ENCODE data around the gene ANKRD11.

ANKRD11 gene

GRCh38 chr16:89355007-89355406 lies 135.4 kb downstream of the ANKRD11 start:
- FAIRE-seq, result no peak
- DNase-seq (ENCODE audit: insufficient read length, low spot score), result no peak
- TF ChIP-seq, protein P1, sequence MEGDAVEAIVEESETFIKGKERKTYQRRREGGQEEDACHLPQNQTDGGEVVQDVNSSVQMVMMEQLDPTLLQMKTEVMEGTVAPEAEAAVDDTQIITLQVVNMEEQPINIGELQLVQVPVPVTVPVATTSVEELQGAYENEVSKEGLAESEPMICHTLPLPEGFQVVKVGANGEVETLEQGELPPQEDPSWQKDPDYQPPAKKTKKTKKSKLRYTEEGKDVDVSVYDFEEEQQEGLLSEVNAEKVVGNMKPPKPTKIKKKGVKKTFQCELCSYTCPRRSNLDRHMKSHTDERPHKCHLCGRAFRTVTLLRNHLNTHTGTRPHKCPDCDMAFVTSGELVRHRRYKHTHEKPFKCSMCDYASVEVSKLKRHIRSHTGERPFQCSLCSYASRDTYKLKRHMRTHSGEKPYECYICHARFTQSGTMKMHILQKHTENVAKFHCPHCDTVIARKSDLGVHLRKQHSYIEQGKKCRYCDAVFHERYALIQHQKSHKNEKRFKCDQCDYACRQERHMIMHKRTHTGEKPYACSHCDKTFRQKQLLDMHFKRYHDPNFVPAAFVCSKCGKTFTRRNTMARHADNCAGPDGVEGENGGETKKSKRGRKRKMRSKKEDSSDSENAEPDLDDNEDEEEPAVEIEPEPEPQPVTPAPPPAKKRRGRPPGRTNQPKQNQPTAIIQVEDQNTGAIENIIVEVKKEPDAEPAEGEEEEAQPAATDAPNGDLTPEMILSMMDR (IDR thresholded peaks at IDR 0.05; ENCODE audit: insufficient read depth, missing control alignments), result no peak

DNA sequence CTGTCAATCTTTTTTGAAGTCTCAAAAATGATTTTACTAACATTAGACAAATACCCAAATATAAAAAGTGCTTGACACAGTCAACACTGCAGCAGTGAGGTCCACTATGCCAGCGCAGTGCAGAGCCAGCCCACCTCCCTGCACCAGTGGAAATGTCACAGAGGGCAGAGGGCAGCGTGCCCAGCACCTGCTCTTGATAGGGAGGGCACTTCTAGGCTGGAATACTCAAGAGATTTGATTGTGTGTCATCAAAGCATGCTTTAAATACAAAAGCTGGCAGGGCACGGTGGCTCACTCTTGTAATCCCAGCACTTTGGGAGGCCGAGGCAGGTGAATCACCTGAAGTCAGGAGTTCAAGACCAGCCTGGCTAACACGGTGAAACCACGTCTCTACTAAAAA lies 136.0 kb downstream of the ANKRD11 start:
- DNase-seq (ENCODE audit: insufficient read length, low spot score) (no peak), FAIRE-seq (no peak)
- TF ChIP-seq, protein P1 (IDR thresholded peaks at IDR 0.05; ENCODE audit: insufficient read depth, missing control alignments), result no peak

GRCh38 chr16:89352091-89352681 lies 138.2 kb downstream of the ANKRD11 start:
- DNase-seq (ENCODE audit: insufficient read length, low spot score) (no peak), FAIRE-seq (no peak)
- TF ChIP-seq, protein P1 (IDR thresholded peaks at IDR 0.05; ENCODE audit: insufficient read depth, missing control alignments), result no peak

DNA sequence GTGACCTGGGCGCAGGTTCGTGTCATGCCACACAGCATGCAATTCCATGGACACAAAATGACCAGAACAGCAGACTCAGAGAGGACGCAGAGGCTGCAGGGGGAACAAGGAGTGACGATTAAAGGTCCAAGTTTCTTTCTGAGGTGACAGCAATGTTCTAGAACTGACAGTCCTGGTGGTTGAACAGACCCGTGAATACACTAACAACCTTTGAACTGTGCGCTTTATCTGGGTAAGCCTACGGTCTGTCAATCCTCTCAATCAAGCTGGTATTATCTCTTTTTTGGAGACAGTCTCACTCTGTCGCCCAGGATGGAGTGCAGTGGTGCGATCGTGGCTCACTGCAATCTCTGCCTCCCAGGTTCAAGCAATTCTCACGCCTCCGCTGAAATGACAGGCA lies 138.7 kb downstream of the ANKRD11 start:
- TF ChIP-seq, protein P1 (IDR thresholded peaks at IDR 0.05; ENCODE audit: insufficient read depth, missing control alignments), result no peak
- DNase-seq (ENCODE audit: insufficient read length, low spot score) (no peak), FAIRE-seq (no peak)

GRCh38 chr16:89350701-89351380 lies 139.5 kb downstream of the ANKRD11 start:
- no peak for FAIRE-seq

DNA sequence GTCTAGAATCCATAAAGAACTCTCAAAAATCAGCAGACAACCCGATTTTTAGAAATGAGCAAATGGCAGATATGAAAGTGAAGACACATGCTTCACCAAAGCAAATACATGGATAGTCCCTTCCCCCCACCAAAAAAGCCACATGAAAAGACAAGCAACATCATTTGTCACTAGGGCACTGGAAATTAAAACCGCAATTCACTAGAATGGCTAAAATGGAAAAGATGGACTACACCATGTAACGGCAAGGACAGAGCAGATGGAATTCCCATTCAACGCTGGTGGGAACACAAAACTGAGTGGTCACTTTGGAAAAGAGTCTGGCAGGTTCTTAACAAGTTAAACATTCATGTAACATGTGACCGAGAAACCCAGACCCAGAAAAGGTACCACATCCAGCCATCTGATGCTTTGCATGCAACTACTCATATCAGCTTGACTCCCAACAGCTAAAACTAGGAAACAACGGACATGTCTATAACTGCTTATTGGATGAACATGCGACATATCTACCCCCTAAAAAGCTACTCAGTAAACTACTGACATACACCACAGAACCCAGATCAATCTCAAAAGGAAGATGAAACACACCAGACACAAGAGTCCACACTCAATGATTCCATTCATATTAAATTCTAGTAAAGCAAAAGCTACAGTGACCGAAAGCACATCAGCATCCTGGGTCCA lies 140.3 kb downstream of the ANKRD11 start:
- TF ChIP-seq, protein P1 (IDR thresholded peaks at IDR 0.05; ENCODE audit: insufficient read depth, missing control alignments), result no peak
- DNase-seq (ENCODE audit: insufficient read length, low spot score) (no peak), FAIRE-seq (no peak)

More at GRCh38 chr16:89350701-89351380, 139.5 kb downstream of the ANKRD11 start:
- DNase-seq (ENCODE audit: insufficient read length, low spot score), result no peak
- TF ChIP-seq, protein P1 (IDR thresholded peaks at IDR 0.05; ENCODE audit: insufficient read depth, missing control alignments), result no peak

- DNase-seq (ENCODE audit: insufficient read length, low spot score) (no peak), FAIRE-seq (no peak)
- TF ChIP-seq, protein P1 (IDR thresholded peaks at IDR 0.05; ENCODE audit: insufficient read depth, missing control alignments), result no peak
Measured at GRCh38 chr16:89347807-89348206, 142.6 kb downstream of the ANKRD11 start.

Measured in D721Med (cell line).